H1 (cell line): ENCODE data around the gene ADGRD2.

ENCODE experiments used
- CEBPB ChIP-seq: IDR thresholded peaks from 2 replicates; pipeline ENCODE4 v1.6.1; 2012; ENCODE audit warnings: low read depth, low read length
- CTCF ChIP-seq, 3 experiments: IDR thresholded peaks; 1 replicate in 2 of 3; 2 replicates in 1 of 3; pipeline versions ENCODE4 v1.5.1 to v1.6.1; 2011; ENCODE audit warnings: low read length in 3 of 3, mild to moderate bottlenecking in 3 of 3, inconsistent platforms in 2 of 3, low read depth in 1 of 3, moderate library complexity in 1 of 3; ENCODE audit not compliant: insufficient read depth in 1 of 3; ENCODE audit errors: control extremely low read depth in 1 of 3
- GTF2F1 ChIP-seq: IDR thresholded peaks from 2 replicates; pipeline ENCODE4 v1.6.1; 2012; ENCODE audit warnings: low read depth, low read length, improper control_type of control experiment, borderline replicate concordance
- JUN ChIP-seq: IDR thresholded peaks from 2 replicates; pipeline ENCODE4 v1.6.1; 2011; ENCODE audit warnings: low read depth, mild to moderate bottlenecking, improper control_type of control experiment, low read length
- NANOG ChIP-seq: IDR thresholded peaks from 2 replicates; pipeline ENCODE4 v1.6.1; 2011; ENCODE audit warnings: low read length, low read depth, mild to moderate bottlenecking, inconsistent platforms; ENCODE audit not compliant: insufficient read depth, poor library complexity, severe bottlenecking
- POLR2A ChIP-seq, 2 experiments: IDR thresholded peaks; 1 replicate in 1 of 2; 2 replicates in 1 of 2; pipeline ENCODE4 v1.6.1; 2011; ENCODE audit warnings: low read depth in 2 of 2, low read length in 2 of 2, mild to moderate bottlenecking in 2 of 2; ENCODE audit errors: control extremely low read depth in 1 of 2
- TAF1 ChIP-seq: IDR thresholded peaks from 2 replicates; pipeline ENCODE4 v1.6.1; 2011; ENCODE audit warnings: mild to moderate bottlenecking, low read depth, low read length
- YY1 ChIP-seq: IDR thresholded peaks from 2 replicates; pipeline ENCODE4 v1.6.1; 2011; ENCODE audit warnings: low read depth, mild to moderate bottlenecking, low read length
- TF ChIP-seq, protein P1 (sequence below): IDR thresholded peaks from 2 replicates; pipeline ENCODE4 v1.6.1; 2011; ENCODE audit warnings: low read length, improper control_type of control experiment

DNA sequence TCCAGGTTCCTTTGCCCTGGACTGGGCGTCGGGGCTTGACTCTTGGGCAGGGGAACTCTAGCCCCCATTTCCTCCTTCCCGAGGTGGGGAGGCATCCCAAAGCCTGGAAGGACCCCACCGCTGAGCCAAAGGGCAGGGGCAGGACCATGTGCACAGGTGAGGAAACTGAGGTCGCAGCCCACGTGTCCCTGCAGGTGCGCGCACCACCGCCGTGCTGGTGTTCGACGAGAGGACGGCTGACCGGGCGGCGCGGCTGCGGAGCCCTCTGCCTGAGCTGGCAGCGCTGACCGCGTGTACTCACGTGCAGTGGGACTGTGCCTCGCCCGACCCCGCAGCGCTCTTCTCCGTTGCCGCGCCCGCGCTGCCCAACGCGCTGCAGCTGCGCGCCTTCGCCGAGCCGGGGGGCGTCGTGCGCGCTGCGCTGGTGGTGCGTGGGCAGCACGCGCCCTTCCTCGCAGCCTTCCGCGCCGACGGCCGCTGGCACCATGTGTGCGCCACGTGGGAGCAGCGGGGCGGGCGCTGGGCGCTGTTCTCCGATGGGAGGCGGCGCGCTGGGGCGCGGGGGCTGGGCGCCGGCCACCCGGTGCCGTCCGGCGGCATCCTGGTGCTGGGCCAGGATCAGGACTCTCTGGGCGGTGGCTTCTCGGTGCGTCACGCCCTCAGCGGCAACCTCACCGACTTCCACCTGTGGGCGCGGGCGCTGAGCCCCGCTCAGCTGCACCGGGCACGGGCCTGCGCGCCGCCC lies 2.8 kb downstream of the ADGRD2 start:
- TF ChIP-seq YY1 = no peak
- TF ChIP-seq NANOG = no peak
- no peak for TF ChIP-seq CTCF (IDR thresholded peaks at IDR 0.05; ENCODE audit: control extremely low read depth in 1 of 3, insufficient read depth in 1 of 3, low read depth in 1 of 3, low read length in 3 of 3)
- TF ChIP-seq POLR2A (IDR thresholded peaks at IDR 0.05; ENCODE audit: control extremely low read depth in 1 of 2, low read depth in 2 of 2, low read length in 2 of 2) = no peak
- no peak for TF ChIP-seq TAF1
- TF ChIP-seq CEBPB = no peak
- no peak for TF ChIP-seq GTF2F1
- TF ChIP-seq, protein P1, sequence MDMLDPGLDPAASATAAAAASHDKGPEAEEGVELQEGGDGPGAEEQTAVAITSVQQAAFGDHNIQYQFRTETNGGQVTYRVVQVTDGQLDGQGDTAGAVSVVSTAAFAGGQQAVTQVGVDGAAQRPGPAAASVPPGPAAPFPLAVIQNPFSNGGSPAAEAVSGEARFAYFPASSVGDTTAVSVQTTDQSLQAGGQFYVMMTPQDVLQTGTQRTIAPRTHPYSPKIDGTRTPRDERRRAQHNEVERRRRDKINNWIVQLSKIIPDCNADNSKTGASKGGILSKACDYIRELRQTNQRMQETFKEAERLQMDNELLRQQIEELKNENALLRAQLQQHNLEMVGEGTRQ = no peak
- no peak for TF ChIP-seq JUN
